Naive thymus-derived CD8-positive, alpha-beta T cell (primary cell): ENCODE measurements around the gene MYB. TPM values are rescaled to one million over a fixed set of nuclear protein-coding genes. Genes with fewer than 3 reads are reported as not detected.
"Not testable (repeated sequence)": the region's sequence is repeated elsewhere in the genome, so short reads cannot be mapped to it uniquely, and the experiment has no call there.

ENCODE experiments used
- ATAC-seq, 2 donors: fragments of 150-1000 bp; cut with Tn5 transposase in 1 of 2; sonication (Bioruptor Pico), chemical (Tn5 transposase) in 1 of 2; 1 replicate in 1 of 2; 2 replicates in 1 of 2; pipeline ENCODE4 v1.10.0; 2021; ENCODE audit warnings: mild to moderate bottlenecking in 2 of 2, moderate library complexity in 2 of 2
- POLR2A ChIA-PET: fragments of 350-600 bp; sonication (Branson Sonifier 250); formaldehyde crosslinking; loops from one replicate; lab custom pipeline; 2021; ENCODE audit warnings: antibody characterized with exemption; lab: Charles Lee
- DNase-seq, 10 donors: peaks; one replicate each; pipeline versions ENCODE4 v3.0.0 to v3.0.0-alpha.2; 2020 to 2022
- H3K27ac Mint-ChIP-seq, 10 donors: one replicate each; pipeline ENCODE4 v1.8.0; 2020 to 2022; ENCODE audit warnings: mild to moderate bottlenecking in 10 of 10, mixed read lengths in 10 of 10, moderate library complexity in 4 of 10, inconsistent platforms in 1 of 10
- H3K27me3 Mint-ChIP-seq, 5 donors: one replicate each; pipeline ENCODE4 v1.8.0; 2021 to 2022; ENCODE audit warnings: mixed read lengths in 5 of 5
- H3K36me3 Mint-ChIP-seq, 3 donors: one replicate each; pipeline ENCODE4 v1.8.0; 2020 to 2022; ENCODE audit warnings: mixed read lengths in 3 of 3, mild to moderate bottlenecking in 2 of 3, inconsistent platforms in 1 of 3
- H3K4me1 Mint-ChIP-seq, 4 donors: one replicate each; pipeline ENCODE4 v1.8.0; 2021 to 2022; ENCODE audit warnings: mixed read lengths in 4 of 4
- H3K4me3 Mint-ChIP-seq, 10 donors: one replicate each; pipeline ENCODE4 v1.8.0; 2020 to 2022; ENCODE audit warnings: mild to moderate bottlenecking in 10 of 10, mixed read lengths in 10 of 10, moderate library complexity in 6 of 10, inconsistent platforms in 1 of 10
- H3K9me3 Mint-ChIP-seq, 9 donors: one replicate each; pipeline ENCODE4 v1.8.0; 2020 to 2022; ENCODE audit warnings: mixed read lengths in 9 of 9, mild to moderate bottlenecking in 3 of 9, inconsistent platforms in 1 of 9, moderate library complexity in 1 of 9
- polyA plus RNA-seq, 3 donors: library from polyadenylated mRNA; unstranded; fragments of 300-500 nt; fragmentation: Illumina TruSeq; gene quantifications; one replicate each; pipeline ENCODE4 v1.2.3, GENCODE V29; 2021
- total RNA-seq, 8 experiments: library from RNA in 2 of 8; stranded (reverse) in 2 of 8; gene quantifications; one replicate each; pipeline ENCODE4 v1.2.3 and lab custom pipeline; 2021 to 2026

The MYB gene
- total RNA-seq = 10 to 100 TPM; 20.9 to 22.5 TPM
- 1 to 10 TPM; 2.4 to 4.8 (median 2.5) TPM for polyA plus RNA-seq
- total RNA-seq (lab: John Stamatoyannopoulos, UW) = 12.7 to 250 (median 125) reads per million in 6 experiments

- ATAC-seq (peak; percentile 45 to 61), DNase-seq (peak; percentile 60 to 83 (median 68))
- Mint-ChIP-seq H3K4me3 (peak within 1 kb of the TSS; percentile 87 to 98 (median 94)), H3K27ac (peak within 1 kb of the TSS; percentile 67 to 95 (median 93)), H3K27me3 (no peaks in the 10 kb centered on the region), H3K36me3 (no peaks in the 10 kb centered on the region), H3K4me1 (peaks cover 18 to 29% (median 24%) of the 10 kb centered on the region in 4 donors), H3K9me3 (no peaks in the 10 kb centered on the region)
- POLR2A ChIA-PET = interaction anchor here (0.6 to 4.5 kb wide), 21 partner anchors 14 to 1109 kb away, joined by 3 to 23 read pairs (median 5); partner anchors contain the start of genes BCLAF1 and HBS1L
These were observed at the start of gene MYB for GRCh38 chr6:135180542-135181332. Gene MYB, plus strand, starts transcription at chr6:135181308. Its CDS starts 206 bp downstream, at chr6:135181514.

- Mint-ChIP-seq H3K36me3 (no peaks in the 10 kb centered on the region), H3K9me3 (no peaks in the 10 kb centered on the region), H3K4me3 (no peak overlapping the region), H3K4me1 (peaks cover 26 to 54% (median 48%) of the 10 kb centered on the region in 4 donors), H3K27ac (peak overlapping the region in 1 of 10 donors; percentile 67), H3K27me3 (no peaks in the 10 kb centered on the region)
- POLR2A ChIA-PET = interaction anchor here (1.5 to 1.6 kb wide), 2 partner anchors 9 to 23 kb away, joined by 4 to 6 read pairs; no protein-coding TSS in a partner anchor
- DNase-seq = no peak
- no peak for ATAC-seq
These were observed 48.3 kb upstream of the MYB start for GRCh38 chr6:135132776-135133175.

GRCh38 chr6:135135835-135136234 lies 45.3 kb upstream of the MYB start:
- Mint-ChIP-seq H3K9me3 (no peaks in the 10 kb centered on the region), H3K4me1 (peaks cover 15 to 36% (median 32%) of the 10 kb centered on the region in 4 donors), H3K36me3 (no peaks in the 10 kb centered on the region), H3K4me3 (no peak overlapping the region), H3K27me3 (no peaks in the 10 kb centered on the region), H3K27ac (peak overlapping the region in 4 of 10 donors; percentile 16 to 81 (median 37))
- DNase-seq (no peak), ATAC-seq (peak in 1 of 2 donors; percentile 75)
- POLR2A ChIA-PET = interaction anchor here (0.6 to 0.8 kb wide), 2 partner anchors 14 to 283 kb away, joined by 3 read pairs; no protein-coding TSS in a partner anchor

GRCh38 chr6:135137826-135138225 lies 43.3 kb upstream of the MYB start:
- Mint-ChIP-seq H3K27ac (peak overlapping the region in 3 of 10 donors; percentile 4 to 46 (median 37)), H3K36me3 (no peaks in the 10 kb centered on the region), H3K4me3 (no peak overlapping the region), H3K27me3 (no peaks in the 10 kb centered on the region), H3K4me1 (peaks cover 15 to 43% (median 42%) of the 10 kb centered on the region in 4 donors), H3K9me3 (no peaks in the 10 kb centered on the region)
- DNase-seq (no peak), ATAC-seq (no peak)
- POLR2A ChIA-PET = interaction anchor here (1.1 to 1.2 kb wide), 2 partner anchors 9 to 84 kb away, joined by 3 read pairs; partner anchors contain the start of gene HBS1L

GRCh38 chr6:135141182-135141581 lies 39.9 kb upstream of the MYB start:
- peak overlapping the region in 2 of 10 donors; percentile 41 to 81 for H3K27ac Mint-ChIP-seq
- DNase-seq (no peak), ATAC-seq (no peak)
- H3K9me3 Mint-ChIP-seq = no peaks in the 10 kb centered on the region
- POLR2A ChIA-PET = interaction anchor here (0.8 to 3.2 kb wide), 6 partner anchors 12 to 86 kb away, joined by 5 to 19 read pairs (median 10); partner anchors contain the start of gene HBS1L
- no peak overlapping the region for H3K4me3 Mint-ChIP-seq
- no peaks in the 10 kb centered on the region for H3K36me3 Mint-ChIP-seq
- H3K4me1 Mint-ChIP-seq = peaks cover 9 to 51% (median 46%) of the 10 kb centered on the region in 4 donors
- no peaks in the 10 kb centered on the region for H3K27me3 Mint-ChIP-seq

GRCh38 chr6:135141728-135142127 lies 39.4 kb upstream of the MYB start:
- H3K27ac Mint-ChIP-seq = peak overlapping the region in 6 of 10 donors; percentile 36 to 90 (median 78)
- POLR2A ChIA-PET = interaction anchor here (0.8 to 3.2 kb wide), 8 partner anchors 9 to 87 kb away, joined by 4 to 19 read pairs (median 7); partner anchors contain the start of gene HBS1L
- ATAC-seq (no peak), DNase-seq (no peak)
- no peaks in the 10 kb centered on the region for H3K36me3 Mint-ChIP-seq
- no peaks in the 10 kb centered on the region for H3K27me3 Mint-ChIP-seq
- no peak overlapping the region for H3K4me3 Mint-ChIP-seq
- no peaks in the 10 kb centered on the region for H3K9me3 Mint-ChIP-seq
- H3K4me1 Mint-ChIP-seq = peaks cover 8 to 48% (median 46%) of the 10 kb centered on the region in 4 donors

GRCh38 chr6:135142232-135142631 lies 38.9 kb upstream of the MYB start:
- POLR2A ChIA-PET = interaction anchor here (1.1 to 3.2 kb wide), 8 partner anchors 10 to 87 kb away, joined by 4 to 19 read pairs (median 7); partner anchors contain the start of gene HBS1L
- not testable (repeated sequence) for H3K36me3 Mint-ChIP-seq, H3K9me3 Mint-ChIP-seq, H3K27me3 Mint-ChIP-seq, DNase-seq
- Mint-ChIP-seq H3K4me3 (peak overlapping the region in 1 of 10 donors; percentile 15), H3K4me1 (peaks cover 7 to 44% (median 42%) of the 10 kb centered on the region in 4 donors), H3K27ac (peak overlapping the region in 7 of 10 donors; percentile 36 to 90 (median 77))
- peak in 1 of 2 donors; percentile 47 for ATAC-seq

- Mint-ChIP-seq H3K27ac (peak overlapping the region in 4 of 10 donors; percentile 0 to 87 (median 52)), H3K4me3 (peak overlapping the region in 2 of 10 donors; percentile 5 to 26), H3K4me1 (peaks cover 13 to 52% (median 50%) of the 10 kb centered on the region in 4 donors), H3K36me3 (no peaks in the 10 kb centered on the region), H3K27me3 (no peaks in the 10 kb centered on the region), H3K9me3 (no peaks in the 10 kb centered on the region)
- ATAC-seq = peak in 1 of 2 donors; percentile 14
- no peak for DNase-seq
- POLR2A ChIA-PET = interaction anchor here (0.6 to 2.5 kb wide), 5 partner anchors 16 to 284 kb away, joined by 3 to 20 read pairs (median 4); partner anchors contain the start of genes HBS1L and MYB
These were observed 36.4 kb upstream of the MYB start for GRCh38 chr6:135144673-135145062.

- peak; percentile 42 to 61 for ATAC-seq
- POLR2A ChIA-PET = interaction anchor here (0.6 to 2.5 kb wide), 4 partner anchors 38 to 283 kb away, joined by 3 to 20 read pairs (median 4); partner anchors contain the start of genes HBS1L and MYB
These were observed 35.9 kb upstream of the MYB start for GRCh38 chr6:135145063-135145800.

GRCh38 chr6:135146162-135146934 lies 34.8 kb upstream of the MYB start:
- Mint-ChIP-seq H3K36me3 (peaks cover 0 to 4% (median 0%) of the 10 kb centered on the region in 3 donors), H3K4me3 (peak overlapping the region in 1 of 10 donors; percentile 39), H3K9me3 (no peaks in the 10 kb centered on the region), H3K27me3 (no peaks in the 10 kb centered on the region), H3K27ac (peak overlapping the region in 2 of 10 donors; percentile 39 to 65), H3K4me1 (peaks cover 13 to 44% (median 43%) of the 10 kb centered on the region in 4 donors)
- ATAC-seq (no peak), DNase-seq (no peak)
- POLR2A ChIA-PET = interaction anchor here (0.8 to 2.1 kb wide), 3 partner anchors 17 to 58 kb away, joined by 3 to 11 read pairs (median 4); partner anchors contain the start of gene MYB

More at GRCh38 chr6:135145063-135145800, 35.9 kb upstream of the MYB start:
- H3K27me3 Mint-ChIP-seq = no peaks in the 10 kb centered on the region
- no peaks in the 10 kb centered on the region for H3K9me3 Mint-ChIP-seq
- DNase-seq = peak in 5 of 10 donors; percentile 19 to 58 (median 53)
- H3K27ac Mint-ChIP-seq = peak overlapping the region in 9 of 10 donors; percentile 0 to 87 (median 54)
- peak overlapping the region in 5 of 10 donors; percentile 2 to 69 (median 26) for H3K4me3 Mint-ChIP-seq
- H3K4me1 Mint-ChIP-seq = peaks cover 13 to 52% (median 50%) of the 10 kb centered on the region in 4 donors
- no peaks in the 10 kb centered on the region for H3K36me3 Mint-ChIP-seq
